ENCODE results near the gene PEA15. TPM values are rescaled to one million over a fixed set of nuclear protein-coding genes. Genes with fewer than 3 reads are reported as not detected.

The PEA15 gene
- total and polyA plus RNA-seq, 2 donors (not counting 3 experiments of a cell fraction or from before 2014, with no cell fraction given): 250 to 304 TPM

DNA sequence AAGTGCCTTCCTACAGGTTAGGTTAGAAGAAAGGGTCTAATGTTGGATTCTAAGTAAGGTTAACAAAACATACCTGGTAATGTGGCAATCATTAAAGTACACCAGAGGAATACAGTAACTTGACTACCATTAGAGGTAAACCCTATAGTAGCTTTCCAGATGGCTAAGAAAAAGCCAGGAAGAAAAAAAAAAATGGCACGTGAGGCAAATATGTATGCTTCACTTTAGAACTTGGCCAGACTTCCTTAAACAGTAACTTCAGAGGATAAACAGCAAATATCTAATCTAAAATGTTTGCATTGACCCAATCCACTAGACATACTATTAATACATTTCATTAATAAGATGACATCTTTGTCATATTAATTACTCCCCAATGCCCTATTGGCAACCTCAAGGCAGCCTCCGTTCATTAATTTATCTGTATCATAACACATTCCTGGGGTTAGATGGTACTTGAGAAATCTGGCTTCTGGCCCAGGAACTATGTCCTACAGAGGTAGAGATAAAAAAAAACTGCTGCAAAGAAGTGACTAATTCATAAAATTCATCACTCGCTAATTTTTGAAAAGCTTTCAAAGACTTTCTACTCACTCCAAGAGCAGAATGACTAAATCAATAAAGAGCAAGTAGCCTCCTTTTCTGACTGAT is 51.3 kb downstream of the PEA15 start:
- Histone ChIP-seq H3K79me2 (ENCODE audit: control insufficient read depth, insufficient read depth, low read length) (peaks cover 29% of the 10 kb centered on the region), H3K9me1 (replicated peaks; ENCODE audit: control insufficient read depth, extremely low read depth, insufficient read depth, low read length) (no peaks in the 10 kb centered on the region)

More for the DNA sequence above, 51.3 kb downstream of the PEA15 start:
- Histone ChIP-seq H3K4me1 (ENCODE audit: control insufficient read depth, extremely low read depth, insufficient read depth, low read length) (peaks cover 11% of the 10 kb centered on the region), H3K4me3 (replicated peaks in 1 of 3; ENCODE audit: insufficient read depth in 1 of 3, low read depth in 1 of 3, low read length in 3 of 3) (no peak overlapping the region), H3K36me3 (ENCODE audit: control insufficient read depth in 2 of 2, extremely low read depth in 1 of 2, insufficient read depth in 2 of 2, low read length in 2 of 2) (peaks cover 0 to 2% of the 10 kb centered on the region in 2 experiments), H3K27me3 (ENCODE audit: control insufficient read depth in 2 of 2, insufficient read depth in 2 of 2, low read length in 2 of 2) (no peaks in the 10 kb centered on the region), H3K27ac (ENCODE audit: insufficient read depth, low read depth, low read length) (no peak overlapping the region), H2AFZ (ENCODE audit: low read depth, low read length) (no peak overlapping the region), H3K4me2 (ENCODE audit: insufficient read depth, low read length) (no peak overlapping the region), H4K20me1 (replicated peaks; ENCODE audit: control insufficient read depth, extremely low read depth, insufficient read depth, low read length) (peaks cover 2% of the 10 kb centered on the region), H3K9me3 (replicated peaks; ENCODE audit: control insufficient read depth, insufficient read depth, low read length) (no peaks in the 10 kb centered on the region), H3K9ac (replicated peaks; ENCODE audit: extremely low read depth, insufficient read depth, low read length) (no peak overlapping the region)
- TF ChIP-seq FOS (IDR thresholded peaks at IDR 0.05; ENCODE audit: borderline replicate concordance, insufficient read depth, low read length) (no peak), POLR2A (IDR thresholded peaks at IDR 0.05; ENCODE audit: low read depth, low read length) (no peak), MYC (IDR thresholded peaks at IDR 0.05; ENCODE audit: low read depth, low read length) (no peak), JUN (IDR thresholded peaks at IDR 0.05; ENCODE audit: borderline replicate concordance, insufficient read depth, insufficient read length, low read depth) (no peak), POLR2AphosphoS5 (IDR thresholded peaks at IDR 0.05; ENCODE audit: insufficient read depth, low read depth, low read length) (no peak), EZH2 (IDR thresholded peaks at IDR 0.05; ENCODE audit: borderline replicate concordance, low read depth, low read length, severe bottlenecking) (no peak), GATA2 (IDR thresholded peaks at IDR 0.05; ENCODE audit: insufficient read depth, insufficient read length, low read depth, low read length) (no peak)
- TF ChIP-seq, protein P1, sequence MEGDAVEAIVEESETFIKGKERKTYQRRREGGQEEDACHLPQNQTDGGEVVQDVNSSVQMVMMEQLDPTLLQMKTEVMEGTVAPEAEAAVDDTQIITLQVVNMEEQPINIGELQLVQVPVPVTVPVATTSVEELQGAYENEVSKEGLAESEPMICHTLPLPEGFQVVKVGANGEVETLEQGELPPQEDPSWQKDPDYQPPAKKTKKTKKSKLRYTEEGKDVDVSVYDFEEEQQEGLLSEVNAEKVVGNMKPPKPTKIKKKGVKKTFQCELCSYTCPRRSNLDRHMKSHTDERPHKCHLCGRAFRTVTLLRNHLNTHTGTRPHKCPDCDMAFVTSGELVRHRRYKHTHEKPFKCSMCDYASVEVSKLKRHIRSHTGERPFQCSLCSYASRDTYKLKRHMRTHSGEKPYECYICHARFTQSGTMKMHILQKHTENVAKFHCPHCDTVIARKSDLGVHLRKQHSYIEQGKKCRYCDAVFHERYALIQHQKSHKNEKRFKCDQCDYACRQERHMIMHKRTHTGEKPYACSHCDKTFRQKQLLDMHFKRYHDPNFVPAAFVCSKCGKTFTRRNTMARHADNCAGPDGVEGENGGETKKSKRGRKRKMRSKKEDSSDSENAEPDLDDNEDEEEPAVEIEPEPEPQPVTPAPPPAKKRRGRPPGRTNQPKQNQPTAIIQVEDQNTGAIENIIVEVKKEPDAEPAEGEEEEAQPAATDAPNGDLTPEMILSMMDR (IDR thresholded peaks at IDR 0.05; ENCODE audit: extremely low read depth in 1 of 2, insufficient read depth in 1 of 2, low read depth in 1 of 2, low read length in 2 of 2): no peak
- TF ChIP-seq, protein P2, sequence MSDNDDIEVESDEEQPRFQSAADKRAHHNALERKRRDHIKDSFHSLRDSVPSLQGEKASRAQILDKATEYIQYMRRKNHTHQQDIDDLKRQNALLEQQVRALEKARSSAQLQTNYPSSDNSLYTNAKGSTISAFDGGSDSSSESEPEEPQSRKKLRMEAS (IDR thresholded peaks at IDR 0.05; ENCODE audit: insufficient read depth, insufficient read length): no peak
- POLR2A ChIA-PET: interaction anchor here (0.6 kb wide), 2 partner anchors 8 to 29 kb away, joined by 3 to 4 read pairs; no protein-coding TSS in a partner anchor
- DNase-seq (ENCODE audit: low read depth, low spot score) (peak; percentile 77), FAIRE-seq (no peak)
- intact Hi-C loops (cut with micrococcal nuclease): no loop called here
- dilution Hi-C loops (cut with MboI; ENCODE audit: extremely low pct_ligation_motif_present, low sequenced_read_pairs): no loop called here
- no TSS peak for BruUV-seq (replicated peaks)
- CTCF ChIA-PET: interaction anchor here (1.1 to 3.1 kb wide), 6 partner anchors 15 to 155 kb away, joined by 3 to 17 read pairs (median 4); no protein-coding TSS in a partner anchor

Data from endothelial cell of umbilical vein (primary cell).